Measurements from ENCODE around the gene EME2.
"Not testable (repeated sequence)": the region's sequence is repeated elsewhere in the genome, so short reads cannot be mapped to it uniquely, and the experiment has no call there.

Gene EME2

GRCh38 chr16:1772362-1772907 is at the start of gene EME2:
Gene EME2, plus strand, starts transcription at chr16:1772810. Its CDS starts 418 bp downstream, at chr16:1773228.
- H3K36me3 Mint-ChIP-seq (ENCODE audit: low read depth), result peaks cover 13% of the 10 kb centered on the region
- no peaks in the 10 kb centered on the region for H3K9me3 Mint-ChIP-seq
- ATAC-seq, result peak; percentile 22
- H3K4me1 Mint-ChIP-seq, result peaks cover 17% of the 10 kb centered on the region
- no peaks in the 10 kb centered on the region for H3K27me3 Mint-ChIP-seq
- peak; percentile 61 for DNase-seq
- peak within 1 kb of the TSS; percentile 100 for H3K4me3 Mint-ChIP-seq
- peak within 1 kb of the TSS; percentile 100 for H3K27ac Mint-ChIP-seq

- no peaks in the 10 kb centered on the region for H3K27me3 Mint-ChIP-seq
- H3K4me1 Mint-ChIP-seq, result peaks cover 38% of the 10 kb centered on the region
- peak overlapping the region; percentile 33 for H3K4me3 Mint-ChIP-seq
- peak overlapping the region; percentile 11 for H3K27ac Mint-ChIP-seq
- H3K9me3 Mint-ChIP-seq, result no peaks in the 10 kb centered on the region
- peaks cover 5% of the 10 kb centered on the region for H3K36me3 Mint-ChIP-seq (ENCODE audit: low read depth)
- DNase-seq, result peak; percentile 50
- ATAC-seq, result no peak
Observed at GRCh38 chr16:1723450-1724147, 49.0 kb upstream of the EME2 start.

GRCh38 chr16:1724491-1724890 is 48.1 kb upstream of the EME2 start:
- peaks cover 5% of the 10 kb centered on the region for H3K36me3 Mint-ChIP-seq (ENCODE audit: low read depth)
- peaks cover 31% of the 10 kb centered on the region for H3K4me1 Mint-ChIP-seq
- no peak overlapping the region for H3K4me3 Mint-ChIP-seq
- DNase-seq (no peak), ATAC-seq (no peak)
- no peaks in the 10 kb centered on the region for H3K9me3 Mint-ChIP-seq
- no peak overlapping the region for H3K27ac Mint-ChIP-seq
- H3K27me3 Mint-ChIP-seq, result no peaks in the 10 kb centered on the region

GRCh38 chr16:1726661-1727502 is 45.7 kb upstream of the EME2 start:
- no peak overlapping the region for H3K4me3 Mint-ChIP-seq
- ATAC-seq, result no peak
- H3K36me3 Mint-ChIP-seq (ENCODE audit: low read depth), result peaks cover 7% of the 10 kb centered on the region
- H3K27me3 Mint-ChIP-seq, result no peaks in the 10 kb centered on the region
- H3K27ac Mint-ChIP-seq, result no peak overlapping the region
- H3K9me3 Mint-ChIP-seq, result no peaks in the 10 kb centered on the region
- no peak for DNase-seq
- H3K4me1 Mint-ChIP-seq, result peaks cover 19% of the 10 kb centered on the region

- H3K27me3 Mint-ChIP-seq, result no peaks in the 10 kb centered on the region
- H3K36me3 Mint-ChIP-seq (ENCODE audit: low read depth), result peaks cover 7% of the 10 kb centered on the region
- no peak overlapping the region for H3K27ac Mint-ChIP-seq
Observed at GRCh38 chr16:1727651-1728624, 44.7 kb upstream of the EME2 start.

GRCh38 chr16:1729026-1729425 is 43.6 kb upstream of the EME2 start:
- Mint-ChIP-seq H3K36me3 (ENCODE audit: low read depth) (peaks cover 7% of the 10 kb centered on the region), H3K4me1 (no peaks in the 10 kb centered on the region), H3K27me3 (no peaks in the 10 kb centered on the region), H3K4me3 (no peak overlapping the region), H3K27ac (no peak overlapping the region), H3K9me3 (no peaks in the 10 kb centered on the region)
- DNase-seq (no peak), ATAC-seq (no peak)

More at GRCh38 chr16:1727651-1728624, 44.7 kb upstream of the EME2 start:
- Mint-ChIP-seq H3K4me3 (no peak overlapping the region), H3K9me3 (no peaks in the 10 kb centered on the region), H3K4me1 (peaks cover 9% of the 10 kb centered on the region)
- ATAC-seq (no peak), DNase-seq (no peak)

GRCh38 chr16:1729445-1729844 is 43.2 kb upstream of the EME2 start:
- Mint-ChIP-seq H3K9me3 (no peaks in the 10 kb centered on the region), H3K27me3 (no peaks in the 10 kb centered on the region), H3K27ac (no peak overlapping the region), H3K36me3 (ENCODE audit: low read depth) (peaks cover 7% of the 10 kb centered on the region), H3K4me3 (no peak overlapping the region), H3K4me1 (no peaks in the 10 kb centered on the region)
- ATAC-seq (no peak), DNase-seq (no peak)

- Mint-ChIP-seq H3K9me3 (no peaks in the 10 kb centered on the region), H3K27ac (no peak overlapping the region), H3K36me3 (ENCODE audit: low read depth) (peaks cover 7% of the 10 kb centered on the region)
Observed at GRCh38 chr16:1731073-1731472, 41.5 kb upstream of the EME2 start.

GRCh38 chr16:1731603-1732002 is 41.0 kb upstream of the EME2 start:
- no peak for DNase-seq
- H3K36me3 Mint-ChIP-seq (ENCODE audit: low read depth), result peaks cover 6% of the 10 kb centered on the region
- H3K4me3 Mint-ChIP-seq, result no peak overlapping the region
- no peaks in the 10 kb centered on the region for H3K9me3 Mint-ChIP-seq
- ATAC-seq, result no peak
- no peaks in the 10 kb centered on the region for H3K4me1 Mint-ChIP-seq
- H3K27ac Mint-ChIP-seq, result no peak overlapping the region
- H3K27me3 Mint-ChIP-seq, result no peaks in the 10 kb centered on the region

More at GRCh38 chr16:1731073-1731472, 41.5 kb upstream of the EME2 start:
- DNase-seq, result no peak
- H3K4me1 Mint-ChIP-seq, result no peaks in the 10 kb centered on the region
- no peaks in the 10 kb centered on the region for H3K27me3 Mint-ChIP-seq
- ATAC-seq, result no peak
- no peak overlapping the region for H3K4me3 Mint-ChIP-seq

GRCh38 chr16:1732071-1732470 is 40.5 kb upstream of the EME2 start:
- no peak overlapping the region for H3K4me3 Mint-ChIP-seq
- H3K9me3 Mint-ChIP-seq, result no peaks in the 10 kb centered on the region
- no peak for DNase-seq
- peaks cover 3% of the 10 kb centered on the region for H3K36me3 Mint-ChIP-seq (ENCODE audit: low read depth)
- no peak overlapping the region for H3K27ac Mint-ChIP-seq
- no peak for ATAC-seq
- no peaks in the 10 kb centered on the region for H3K27me3 Mint-ChIP-seq
- no peaks in the 10 kb centered on the region for H3K4me1 Mint-ChIP-seq

GRCh38 chr16:1732551-1732987 is 40.0 kb upstream of the EME2 start:
- H3K27ac Mint-ChIP-seq; H3K4me3 Mint-ChIP-seq; DNase-seq; H3K27me3 Mint-ChIP-seq; H3K4me1 Mint-ChIP-seq; H3K9me3 Mint-ChIP-seq; H3K36me3 Mint-ChIP-seq (ENCODE audit: low read depth); ATAC-seq: not testable (repeated sequence)

- Mint-ChIP-seq H3K9me3 (no peaks in the 10 kb centered on the region), H3K27ac (no peak overlapping the region), H3K4me3 (no peak overlapping the region), H3K27me3 (no peaks in the 10 kb centered on the region), H3K4me1 (no peaks in the 10 kb centered on the region), H3K36me3 (ENCODE audit: low read depth) (peaks cover 2% of the 10 kb centered on the region)
- ATAC-seq (no peak), DNase-seq (no peak)
Observed at GRCh38 chr16:1734123-1734522, 38.5 kb upstream of the EME2 start.

- H3K36me3 Mint-ChIP-seq (ENCODE audit: low read depth), result peaks cover 2% of the 10 kb centered on the region
- no peak for ATAC-seq
- H3K9me3 Mint-ChIP-seq, result no peaks in the 10 kb centered on the region
- no peak overlapping the region for H3K4me3 Mint-ChIP-seq
- H3K27me3 Mint-ChIP-seq, result no peaks in the 10 kb centered on the region
- DNase-seq, result no peak
- H3K27ac Mint-ChIP-seq, result no peak overlapping the region
- no peaks in the 10 kb centered on the region for H3K4me1 Mint-ChIP-seq
Observed at GRCh38 chr16:1734816-1735215, 37.8 kb upstream of the EME2 start.

- Mint-ChIP-seq H3K27ac (no peak overlapping the region), H3K36me3 (ENCODE audit: low read depth) (peaks cover 2% of the 10 kb centered on the region), H3K9me3 (no peaks in the 10 kb centered on the region), H3K4me1 (no peaks in the 10 kb centered on the region), H3K27me3 (no peaks in the 10 kb centered on the region), H3K4me3 (no peak overlapping the region)
- ATAC-seq (no peak), DNase-seq (no peak)
Observed at GRCh38 chr16:1740234-1740633, 32.4 kb upstream of the EME2 start.

Measured in activated naive CD8-positive, alpha-beta T cell treated with anti-CD3 and anti-CD28 coated beads, Interleukin-2, amount 50 U/mL, for 24 hours (primary cell).